Measurements from ENCODE around the gene AKR7A3.

DNA sequence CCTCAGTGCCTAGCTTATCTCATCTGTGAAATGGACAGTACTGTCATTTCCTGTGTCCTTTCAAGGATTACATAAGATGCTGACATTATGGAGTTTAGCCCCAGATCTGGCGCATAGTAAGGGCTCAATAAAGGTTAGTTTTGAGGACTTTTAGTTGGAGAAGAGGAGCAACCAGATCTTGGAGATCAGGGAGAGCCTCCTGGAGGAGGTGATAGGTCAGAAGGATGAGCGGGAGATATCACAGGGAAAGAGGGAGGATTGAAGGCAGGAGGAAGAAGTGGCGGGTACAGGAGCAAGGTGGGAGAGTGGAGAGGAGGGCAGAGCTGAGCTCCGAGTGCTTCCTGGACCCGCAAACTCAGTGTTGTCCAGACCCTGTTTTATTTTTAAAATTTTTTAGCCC, 41.0 kb upstream of the AKR7A3 start:
- TF ChIP-seq, protein P1, sequence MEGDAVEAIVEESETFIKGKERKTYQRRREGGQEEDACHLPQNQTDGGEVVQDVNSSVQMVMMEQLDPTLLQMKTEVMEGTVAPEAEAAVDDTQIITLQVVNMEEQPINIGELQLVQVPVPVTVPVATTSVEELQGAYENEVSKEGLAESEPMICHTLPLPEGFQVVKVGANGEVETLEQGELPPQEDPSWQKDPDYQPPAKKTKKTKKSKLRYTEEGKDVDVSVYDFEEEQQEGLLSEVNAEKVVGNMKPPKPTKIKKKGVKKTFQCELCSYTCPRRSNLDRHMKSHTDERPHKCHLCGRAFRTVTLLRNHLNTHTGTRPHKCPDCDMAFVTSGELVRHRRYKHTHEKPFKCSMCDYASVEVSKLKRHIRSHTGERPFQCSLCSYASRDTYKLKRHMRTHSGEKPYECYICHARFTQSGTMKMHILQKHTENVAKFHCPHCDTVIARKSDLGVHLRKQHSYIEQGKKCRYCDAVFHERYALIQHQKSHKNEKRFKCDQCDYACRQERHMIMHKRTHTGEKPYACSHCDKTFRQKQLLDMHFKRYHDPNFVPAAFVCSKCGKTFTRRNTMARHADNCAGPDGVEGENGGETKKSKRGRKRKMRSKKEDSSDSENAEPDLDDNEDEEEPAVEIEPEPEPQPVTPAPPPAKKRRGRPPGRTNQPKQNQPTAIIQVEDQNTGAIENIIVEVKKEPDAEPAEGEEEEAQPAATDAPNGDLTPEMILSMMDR (IDR thresholded peaks at IDR 0.05) = no peak
- no peak for TF ChIP-seq EP300 (IDR thresholded peaks at IDR 0.05; ENCODE audit: low read depth)
